CD4-positive, alpha-beta T cell treated with Interleukin-17A for 1 hour (primary cell): ENCODE results near the gene WNT3A.
A peak's percentile ranks its signal among the peaks of the same experiment; 100 is the strongest.

Experiments
- DNase-seq: peaks from one replicate; pipeline ENCODE4 v3.0.0-alpha.2; 2020

WNT3A gene

DNA sequence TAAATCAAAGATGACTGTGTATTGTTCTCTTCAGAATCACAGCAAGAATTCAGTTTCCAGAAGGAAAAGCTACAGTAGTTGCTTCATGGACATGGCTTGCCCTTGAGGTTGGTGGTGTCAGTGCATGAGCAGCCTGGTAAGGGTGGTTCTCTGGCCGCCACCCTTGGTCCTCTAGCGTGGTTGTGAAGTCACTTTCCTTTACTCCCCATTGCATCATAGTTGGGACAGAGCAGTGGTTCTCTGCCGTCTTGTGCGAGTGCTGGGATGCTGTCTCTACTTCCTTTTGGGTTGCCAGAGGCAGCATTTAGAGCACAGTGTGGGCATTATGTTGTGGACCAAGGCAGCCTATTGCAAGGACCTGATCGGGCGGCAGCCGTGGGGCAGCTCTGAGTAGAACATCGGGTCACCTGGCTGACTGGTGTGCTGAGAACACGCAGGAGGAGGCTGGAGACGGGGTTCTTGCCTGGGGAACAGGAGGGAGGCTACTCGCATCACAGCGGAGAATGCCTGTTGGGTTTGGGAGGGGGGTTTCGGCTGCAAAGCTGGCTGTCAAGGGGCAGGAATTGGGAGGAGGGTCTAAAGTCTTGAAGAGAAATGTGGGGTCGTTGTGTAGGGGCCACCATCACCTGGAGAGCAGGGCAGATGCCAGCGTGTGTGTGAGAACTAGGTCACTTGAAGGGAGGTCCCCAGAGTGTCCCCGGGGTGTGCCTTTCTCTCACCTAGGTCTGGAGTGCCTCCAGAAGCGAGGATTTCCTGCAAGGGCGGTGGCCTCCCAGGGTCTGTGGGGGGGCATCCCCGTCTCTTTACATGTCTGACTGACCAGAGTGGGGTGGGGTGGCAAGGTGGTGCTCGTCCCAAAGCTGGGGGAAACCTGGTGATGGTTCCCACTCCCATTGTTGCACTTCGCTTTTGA lies 82.0 kb downstream of the WNT3A start:
- DNase-seq, result no peak

DNA sequence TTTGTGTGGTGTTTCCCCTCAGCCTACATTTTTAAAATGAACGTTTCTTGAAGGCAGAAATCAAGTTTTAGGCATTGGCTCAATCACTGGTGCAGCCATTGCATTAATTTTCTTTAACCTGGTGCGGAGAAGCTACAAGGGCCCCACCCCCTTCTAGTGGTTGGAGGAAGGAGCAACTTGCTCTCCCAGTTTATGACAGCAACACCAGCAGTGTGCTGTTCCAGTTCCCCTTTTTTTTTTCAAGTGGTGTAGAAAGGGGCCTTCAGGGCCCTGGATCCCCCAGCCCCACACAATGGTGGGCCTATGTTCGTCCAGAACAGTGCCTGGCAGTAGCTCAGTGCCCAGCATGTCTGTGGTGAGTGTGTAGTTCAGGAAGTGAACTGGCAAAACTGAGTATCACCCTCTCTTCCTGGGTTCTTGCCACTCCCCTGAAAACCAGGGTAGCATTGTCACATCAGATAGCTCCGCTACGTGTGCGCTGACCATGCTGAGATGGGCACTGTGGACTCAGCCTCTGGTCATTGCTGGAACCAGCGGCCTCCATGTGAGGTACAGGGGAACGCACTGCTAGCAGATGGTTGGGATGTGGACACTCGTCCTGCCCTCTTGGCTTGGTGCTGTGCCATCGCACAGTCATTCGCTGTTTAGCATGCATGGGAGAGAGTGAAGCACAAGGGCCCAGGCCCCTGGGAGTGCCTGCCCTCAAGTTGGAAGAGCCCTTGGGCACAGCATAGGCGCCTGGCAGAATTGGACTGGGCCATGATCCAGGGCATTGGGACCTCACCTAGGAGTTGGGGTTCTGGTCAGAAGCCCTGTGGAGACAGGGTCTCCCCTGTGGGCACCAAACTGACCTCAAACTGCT lies 83.0 kb downstream of the WNT3A start:
- DNase-seq, result no peak

DNA sequence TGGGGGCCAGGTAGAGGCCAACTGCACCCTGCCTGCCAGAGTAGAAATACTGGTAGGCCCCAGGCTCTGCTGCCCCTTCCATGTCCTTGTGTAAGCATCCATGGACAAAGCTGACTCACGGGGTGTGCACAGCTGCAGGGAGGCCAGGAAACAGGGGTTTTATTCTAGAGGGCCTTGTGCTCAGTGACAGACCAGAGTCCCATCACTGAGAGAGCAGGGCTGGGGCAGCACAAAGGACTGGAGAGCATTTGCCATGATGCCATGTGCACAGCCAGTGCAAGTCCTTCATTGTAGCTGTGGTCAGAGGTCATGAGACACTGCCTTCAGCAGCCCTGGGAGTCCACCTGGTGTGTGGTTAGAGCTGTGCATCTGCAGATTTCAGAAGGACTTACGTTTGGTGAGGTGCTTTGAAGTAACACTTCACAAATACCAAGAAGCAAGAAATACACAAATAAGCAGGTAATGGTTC lies 83.8 kb downstream of the WNT3A start:
- DNase-seq, result no peak

DNA sequence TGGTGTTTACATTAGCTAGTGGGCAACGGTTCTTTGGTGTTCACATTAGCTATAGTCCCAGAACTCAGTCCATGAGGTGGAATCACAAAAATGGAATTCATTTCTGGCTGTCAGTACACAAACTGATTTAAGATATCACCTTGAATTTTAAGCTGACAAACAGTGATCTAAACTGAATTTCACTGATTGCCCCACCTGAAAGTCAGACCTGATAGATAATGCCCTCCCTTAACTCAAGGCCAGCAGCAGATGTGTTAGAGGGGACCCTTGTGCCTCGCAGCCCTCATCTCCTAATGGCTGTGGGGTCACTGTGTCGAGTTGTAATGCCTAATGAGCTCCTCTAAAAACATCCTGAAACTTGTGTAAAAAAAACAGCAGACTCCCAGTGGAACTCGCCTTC lies 84.3 kb downstream of the WNT3A start:
- no peak for DNase-seq

DNA sequence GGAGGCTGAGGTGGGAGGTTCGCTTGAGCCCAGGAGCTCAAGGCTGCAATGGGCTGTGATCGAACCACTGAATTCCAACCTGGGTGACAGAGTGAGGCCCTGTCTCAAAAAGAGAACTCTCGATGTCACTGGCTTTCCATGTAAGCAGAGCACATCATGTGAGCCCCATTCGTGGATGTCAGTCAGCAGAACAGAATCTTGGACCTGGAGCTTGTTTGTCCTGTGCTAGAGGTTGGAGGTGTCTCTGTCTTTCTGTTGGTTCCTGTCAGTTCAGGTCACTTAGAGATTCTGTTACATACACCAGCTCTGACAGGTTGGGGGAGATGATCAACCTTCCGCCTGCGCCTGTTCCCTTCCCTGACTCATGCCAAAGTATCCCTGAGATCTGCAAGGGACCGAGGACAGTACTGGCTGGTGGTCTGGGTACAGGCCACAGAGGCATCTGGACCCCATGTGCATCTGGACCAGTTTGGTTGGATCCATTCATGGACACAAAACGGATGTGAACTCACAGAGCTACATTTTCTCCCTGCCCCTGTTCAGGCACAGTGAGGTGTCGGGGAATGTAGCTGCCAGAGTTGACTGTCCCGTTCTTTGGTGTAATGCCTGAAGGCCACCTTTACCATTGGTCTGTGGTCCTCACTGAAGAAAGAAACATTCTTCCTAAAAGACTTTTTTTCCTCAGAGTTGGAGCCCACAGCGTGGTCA lies 85.7 kb downstream of the WNT3A start:
- DNase-seq, result no peak

DNA sequence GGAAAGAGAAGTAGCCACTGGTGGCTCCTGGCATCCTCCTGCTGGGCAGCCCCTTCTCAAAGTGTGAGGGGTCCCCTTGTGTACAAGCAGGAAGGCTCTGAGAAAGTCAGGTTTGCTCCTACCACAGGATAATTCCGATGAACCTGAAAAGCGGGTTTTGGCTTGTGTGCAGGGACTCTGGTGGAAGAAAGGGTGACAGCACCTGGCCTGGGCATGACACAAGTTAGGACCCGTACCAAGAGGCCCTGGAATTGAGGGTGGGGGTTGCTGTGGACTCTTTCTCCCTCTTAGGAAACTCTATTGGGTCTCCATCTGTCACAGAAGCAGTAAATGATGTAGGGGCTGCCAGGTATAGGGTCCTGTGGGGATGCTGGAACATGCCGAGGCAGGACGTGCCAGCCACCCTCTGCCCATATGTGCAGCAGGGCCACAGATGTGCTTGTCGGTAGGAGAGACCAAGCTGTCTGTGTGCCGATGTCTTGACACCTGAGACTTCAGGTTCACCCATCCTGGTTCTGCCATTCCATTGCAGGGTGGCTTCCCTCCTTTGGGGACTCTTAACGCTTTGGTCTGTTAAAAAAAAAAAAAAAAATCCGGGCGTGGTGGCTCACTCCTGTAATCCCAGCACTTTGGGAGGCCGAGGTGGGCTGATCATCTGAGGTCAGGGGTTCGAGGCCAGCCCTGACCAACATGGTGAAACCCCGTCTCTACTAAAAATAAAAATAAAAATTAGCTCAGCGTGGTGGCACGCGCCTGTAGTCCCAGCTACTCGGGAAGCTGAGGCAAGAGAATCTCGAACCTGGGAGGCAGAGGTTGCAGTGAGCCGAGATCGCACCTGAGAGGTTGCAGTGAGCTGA lies 86.5 kb downstream of the WNT3A start:
- no peak for DNase-seq

DNA sequence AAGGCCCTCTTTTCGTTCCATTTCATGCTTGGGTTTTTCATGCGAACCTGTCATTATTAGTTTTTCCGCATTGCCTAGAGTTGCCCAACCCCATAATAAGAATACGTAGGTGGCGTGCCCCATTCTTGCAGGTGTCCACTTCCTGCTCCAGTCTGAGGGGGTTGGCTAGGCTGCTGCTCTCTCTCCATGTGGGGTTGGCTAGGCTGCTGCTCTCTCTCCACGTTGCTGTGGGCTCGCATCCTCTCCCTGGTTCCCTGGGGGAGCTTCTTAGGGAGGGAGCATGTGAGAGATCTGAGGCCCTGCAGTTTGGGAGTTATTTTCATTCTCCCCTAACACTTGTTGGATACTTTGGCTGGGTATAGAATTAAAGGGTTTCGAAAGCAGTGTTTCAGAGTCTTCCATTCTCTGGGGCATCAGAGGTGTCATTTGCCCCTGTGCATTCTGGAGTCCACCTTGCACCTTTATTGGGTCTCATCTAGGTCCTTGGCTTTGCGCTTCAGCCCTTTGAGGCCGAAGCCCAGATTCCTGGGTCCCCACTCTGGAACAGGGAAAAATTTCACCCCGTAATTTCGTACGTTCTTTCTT lies 87.7 kb downstream of the WNT3A start:
- no peak for DNase-seq

DNA sequence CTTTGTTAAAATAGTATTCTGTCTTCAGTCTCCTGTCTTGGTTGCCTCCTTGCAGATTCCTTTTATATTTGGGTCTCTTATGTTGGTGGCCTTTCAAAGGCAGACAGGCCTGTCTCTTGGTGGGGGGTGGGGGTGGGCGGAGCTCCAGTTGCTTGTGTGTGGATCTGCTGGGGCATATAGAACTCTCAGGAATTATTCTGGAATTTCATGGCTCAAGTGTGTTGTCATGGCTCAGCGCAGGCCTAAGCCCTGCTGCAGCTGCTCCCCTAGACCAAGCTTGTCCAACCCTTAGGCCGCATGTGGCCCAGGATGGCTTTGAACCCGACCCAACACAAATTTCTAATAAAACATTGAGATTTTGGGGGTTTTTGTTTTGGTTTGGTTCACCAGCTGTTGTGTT lies 88.4 kb downstream of the WNT3A start:
- no peak for DNase-seq

DNA sequence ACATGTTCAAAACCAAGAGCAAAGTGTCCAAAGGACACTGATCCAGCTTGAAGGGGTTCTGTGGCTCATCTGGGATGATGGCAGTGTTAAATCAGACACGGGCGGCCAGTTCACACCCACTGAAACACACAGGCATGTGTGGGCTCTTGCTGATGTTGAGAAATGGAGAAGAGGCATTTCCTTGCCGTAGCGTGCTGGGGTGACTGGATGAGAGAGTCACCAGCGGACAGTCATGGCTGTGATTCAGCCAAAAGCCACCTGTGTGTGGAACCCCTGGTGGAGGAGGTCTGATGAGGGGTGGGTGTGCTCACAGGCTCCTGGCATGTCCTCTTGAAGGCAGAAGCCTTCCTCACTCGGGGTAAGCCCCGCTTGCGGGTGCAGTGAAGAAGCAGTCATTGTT lies 89.1 kb downstream of the WNT3A start:
- DNase-seq, result no peak

DNA sequence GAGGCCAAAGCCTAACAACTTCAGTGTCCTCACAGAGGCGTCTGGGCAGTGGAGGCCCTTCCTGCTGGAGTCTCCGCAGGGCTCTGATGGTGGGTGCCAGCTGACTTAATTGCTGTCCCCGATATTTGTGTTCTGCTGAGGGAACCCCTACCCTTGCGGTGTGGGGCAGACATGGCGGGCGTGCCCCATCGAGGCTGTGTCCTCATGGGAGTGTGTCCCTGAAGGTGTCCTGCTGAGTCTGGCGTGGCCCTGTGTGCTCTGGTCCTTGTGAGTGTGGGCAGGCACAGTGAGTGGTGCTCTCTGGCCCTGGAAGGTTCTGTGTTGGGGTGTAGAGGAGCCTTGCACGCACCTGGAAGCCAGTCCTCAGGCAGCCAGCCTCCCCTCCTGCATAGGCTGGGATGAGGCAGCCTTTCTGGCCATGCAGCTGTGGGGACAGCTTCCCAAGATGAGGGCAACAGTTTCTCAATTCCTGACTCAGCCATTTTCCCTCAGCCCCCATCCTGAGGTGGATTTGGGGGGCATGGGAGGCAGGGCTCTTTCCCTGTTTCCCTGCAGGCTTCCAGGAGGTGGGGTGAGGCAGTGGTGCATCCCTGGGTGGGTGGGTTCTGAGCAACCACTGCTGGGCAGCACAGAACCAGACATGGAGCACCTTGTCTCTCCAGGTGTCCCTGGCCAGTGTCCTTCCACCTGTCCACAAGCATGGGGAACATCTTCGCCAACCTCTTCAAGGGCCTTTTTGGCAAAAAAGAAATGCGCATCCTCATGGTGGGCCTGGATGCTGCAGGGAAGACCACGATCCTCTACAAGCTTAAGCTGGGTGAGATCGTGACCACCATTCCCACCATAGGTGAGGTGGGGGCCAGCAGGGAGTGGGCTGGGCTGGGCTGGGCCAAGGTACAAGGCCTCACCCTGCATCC lies 89.9 kb downstream of the WNT3A start:
- DNase-seq, result no peak

DNA sequence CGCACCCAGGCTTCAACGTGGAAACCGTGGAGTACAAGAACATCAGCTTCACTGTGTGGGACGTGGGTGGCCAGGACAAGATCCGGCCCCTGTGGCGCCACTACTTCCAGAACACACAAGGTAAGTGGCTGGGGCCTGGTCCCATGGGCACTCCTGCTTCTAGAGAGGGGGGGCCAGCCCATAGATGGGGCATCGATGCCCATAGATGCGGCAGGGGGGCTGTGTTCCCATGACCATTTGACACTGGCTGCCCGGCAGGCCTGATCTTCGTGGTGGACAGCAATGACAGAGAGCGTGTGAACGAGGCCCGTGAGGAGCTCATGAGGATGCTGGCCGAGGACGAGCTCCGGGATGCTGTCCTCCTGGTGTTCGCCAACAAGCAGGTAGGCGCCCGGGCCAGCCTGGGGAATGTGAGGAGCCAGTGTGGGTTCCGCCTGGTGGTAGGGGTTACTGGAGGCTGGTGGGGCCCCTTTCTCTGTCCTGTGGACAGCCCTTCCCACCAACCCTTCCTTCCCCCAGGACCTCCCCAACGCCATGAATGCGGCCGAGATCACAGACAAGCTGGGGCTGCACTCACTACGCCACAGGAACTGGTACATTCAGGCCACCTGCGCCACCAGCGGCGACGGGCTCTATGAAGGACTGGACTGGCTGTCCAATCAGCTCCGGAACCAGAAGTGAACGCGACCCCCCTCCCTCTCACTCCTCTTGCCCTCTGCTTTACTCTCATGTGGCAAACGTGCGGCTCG lies 90.7 kb downstream of the WNT3A start:
- no peak for DNase-seq

DNA sequence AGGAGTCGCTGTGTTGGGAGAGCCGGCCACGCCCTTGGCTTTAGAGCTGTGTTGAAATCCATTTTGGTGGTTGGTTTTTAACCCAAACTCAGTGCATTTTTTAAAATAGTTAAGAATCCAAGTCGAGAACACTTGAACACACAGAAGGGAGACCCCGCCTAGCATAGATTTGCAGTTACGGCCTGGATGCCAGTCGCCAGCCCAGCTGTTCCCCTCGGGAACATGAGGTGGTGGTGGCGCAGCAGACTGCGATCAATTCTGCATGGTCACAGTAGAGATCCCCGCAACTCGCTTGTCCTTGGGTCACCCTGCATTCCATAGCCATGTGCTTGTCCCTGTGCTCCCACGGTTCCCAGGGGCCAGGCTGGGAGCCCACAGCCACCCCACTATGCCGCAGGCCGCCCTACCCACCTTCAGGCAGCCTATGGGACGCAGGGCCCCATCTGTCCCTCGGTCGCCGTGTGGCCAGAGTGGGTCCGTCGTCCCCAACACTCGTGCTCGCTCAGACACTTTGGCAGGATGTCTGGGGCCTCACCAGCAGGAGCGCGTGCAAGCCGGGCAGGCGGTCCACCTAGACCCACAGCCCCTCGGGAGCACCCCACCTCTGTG lies 91.6 kb downstream of the WNT3A start:
- no peak for DNase-seq

DNA sequence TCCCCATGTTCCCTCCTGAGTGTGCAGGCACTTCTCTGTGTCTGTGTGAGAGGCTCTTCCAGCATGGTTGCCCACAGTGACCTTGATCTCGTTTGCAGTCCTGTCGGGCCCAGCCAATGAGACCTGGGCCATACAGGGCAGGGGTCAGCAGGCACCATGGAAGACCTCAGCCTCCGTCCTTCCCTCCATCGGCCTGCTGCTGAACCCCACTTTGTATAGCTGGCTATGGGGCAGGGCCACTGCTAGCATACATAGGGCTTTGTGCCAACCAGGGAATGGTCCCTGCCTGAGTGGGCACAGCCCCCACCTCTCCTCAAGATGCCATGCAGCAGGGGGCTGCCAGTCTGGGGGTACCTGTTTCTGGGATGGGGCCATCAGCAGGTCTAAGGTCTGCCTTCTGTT lies 92.5 kb downstream of the WNT3A start:
- no peak for DNase-seq

DNA sequence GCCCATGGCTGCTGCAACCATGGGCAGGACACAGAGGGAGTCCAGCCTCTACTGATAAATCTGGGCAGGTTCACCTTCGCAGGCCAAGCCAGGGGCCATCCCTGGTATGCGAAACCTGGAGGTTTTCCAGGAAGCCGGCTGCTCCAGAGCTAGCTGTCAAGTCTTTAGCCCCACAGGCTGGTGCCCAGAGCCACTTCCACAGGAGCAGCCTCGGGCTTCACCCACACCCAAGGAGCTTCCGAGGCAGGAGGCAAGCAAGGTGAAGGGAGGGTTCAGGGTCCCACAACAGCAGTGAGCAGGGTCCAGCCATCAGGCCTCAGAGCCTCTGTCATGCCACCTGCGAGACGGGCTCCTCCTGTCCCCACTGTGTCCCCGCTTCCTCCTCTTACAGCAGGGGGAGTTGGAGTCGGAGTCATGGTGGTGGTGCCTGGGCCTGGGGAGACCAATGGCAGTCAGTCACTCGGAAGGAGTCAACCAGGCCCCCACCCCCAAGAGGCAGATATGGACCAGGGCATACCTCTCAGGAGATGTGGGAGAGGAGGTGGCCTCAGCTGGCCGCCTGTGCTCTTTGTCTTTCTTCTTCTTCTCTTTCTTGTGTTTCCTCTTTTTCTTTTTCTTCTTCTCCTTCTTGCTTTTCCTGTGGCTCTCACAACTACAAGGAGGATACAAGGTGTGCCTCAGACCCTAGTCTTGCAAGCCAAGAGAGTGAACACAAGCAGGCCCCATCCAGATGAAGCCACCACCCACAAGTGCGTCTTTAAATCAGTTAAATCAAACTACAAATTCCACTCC lies 94.2 kb downstream of the WNT3A start:
- no peak for DNase-seq

DNA sequence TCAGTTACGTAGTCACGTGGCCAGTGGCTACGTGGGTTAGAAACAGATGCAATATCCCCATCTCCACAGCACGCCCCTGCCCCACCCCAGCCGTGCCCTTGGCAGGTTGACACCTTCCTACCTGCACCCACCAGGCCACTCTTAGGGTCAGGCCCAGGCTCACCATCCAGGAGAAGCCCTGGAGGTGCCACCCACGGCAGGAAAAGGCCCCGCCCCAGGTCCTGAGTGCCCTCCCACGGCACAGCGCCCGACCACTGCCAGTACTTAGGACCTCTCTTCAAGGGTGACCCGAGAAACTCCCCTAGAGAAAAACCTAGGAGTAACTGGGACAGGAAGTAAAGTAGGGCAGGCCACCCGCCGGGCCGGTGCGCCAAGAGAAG lies 94.8 kb downstream of the WNT3A start:
- DNase-seq, result peak; percentile 50

DNA sequence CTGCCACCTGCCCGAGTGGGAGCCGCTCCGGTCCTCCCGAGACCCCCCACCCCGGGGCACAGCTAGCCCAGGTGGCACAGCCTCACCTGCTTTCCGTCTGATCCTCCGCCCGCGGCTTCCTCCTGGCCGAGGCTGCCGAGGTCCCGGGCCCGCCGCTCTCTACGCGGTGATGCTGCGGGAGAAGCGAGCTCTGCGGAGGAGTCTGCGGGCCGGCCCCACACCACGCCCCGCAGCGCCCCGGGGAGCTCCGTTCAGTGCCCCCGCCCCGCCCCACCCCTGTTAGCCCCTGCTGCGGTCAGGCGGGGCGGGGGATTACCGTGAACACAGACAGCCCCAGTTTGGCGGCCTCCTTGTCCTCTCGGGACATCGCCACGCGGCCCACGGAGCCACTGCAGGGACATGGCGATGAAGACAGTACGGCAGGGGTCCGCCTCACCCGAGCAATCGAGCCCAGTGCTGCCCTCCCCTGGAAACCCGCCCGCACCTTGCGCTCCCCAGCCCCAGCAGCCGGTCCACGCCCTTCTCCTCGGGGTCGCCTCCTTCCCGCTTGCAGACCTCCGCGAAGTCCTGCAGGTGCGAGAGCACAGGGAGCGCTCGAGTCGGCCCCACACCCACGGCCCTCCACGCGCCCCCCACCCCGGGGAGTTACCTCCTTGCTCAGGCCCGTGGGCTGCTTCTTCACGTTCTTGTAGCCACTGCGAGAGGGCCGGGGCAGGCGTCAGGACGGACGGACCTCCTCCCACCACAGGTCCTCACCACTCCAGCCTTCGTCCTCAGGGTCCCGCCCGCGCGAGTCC lies 95.4 kb downstream of the WNT3A start:
- DNase-seq, result peak; percentile 71

DNA sequence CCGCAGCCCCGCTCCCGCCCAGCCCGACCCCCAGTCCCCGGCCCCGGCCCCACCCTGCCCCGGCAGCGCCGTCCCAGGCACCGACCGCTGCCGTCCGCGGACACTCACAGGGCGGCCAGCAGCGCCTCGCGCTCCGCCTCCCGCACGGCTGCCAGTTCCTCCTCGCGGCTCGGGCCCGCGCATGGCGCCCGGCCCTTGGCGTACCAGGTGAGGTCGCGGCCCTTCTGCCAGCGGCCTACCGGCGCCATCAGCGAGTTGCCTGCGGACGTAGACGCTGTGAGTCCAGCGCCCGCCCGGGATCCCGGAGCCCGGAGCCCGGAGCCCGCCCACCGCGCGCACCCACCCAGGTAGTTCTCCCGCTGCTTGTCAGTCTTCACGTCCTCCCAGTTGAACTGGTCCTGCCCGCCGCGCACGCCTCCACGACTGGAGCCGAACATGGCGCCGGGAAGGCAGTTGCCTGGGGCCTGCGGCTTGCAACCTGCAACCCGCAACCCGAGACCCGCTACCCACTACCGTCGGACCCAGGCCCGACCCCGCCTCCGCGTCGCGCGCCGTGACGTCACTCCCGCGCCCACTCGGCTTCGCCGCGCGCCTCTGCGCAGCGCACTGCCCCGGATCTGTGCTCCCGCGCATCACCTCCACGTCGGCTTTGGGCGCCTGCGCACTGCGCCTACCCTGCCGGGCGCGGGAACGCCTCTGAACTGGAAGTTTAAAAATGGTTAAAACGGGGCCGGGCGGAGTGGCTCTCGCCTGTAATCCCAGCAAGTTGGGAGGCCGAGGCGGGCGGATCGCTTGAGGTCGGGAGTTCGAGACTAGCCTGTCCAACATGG lies 96.2 kb downstream of the WNT3A start, which contains the start of gene C1orf35:
Gene C1orf35 (minus strand): TSS at position 535 of the 830 bp plus-strand sequence. CDS start 98 bp downstream, at position 437.
- DNase-seq, result peak; percentile 95
